Testis (tissue), 2 donors: ENCODE data around the gene MARCKS.

ENCODE experiments used
- POLR2A ChIP-seq: fragments of 450-650 bp; IDR thresholded peaks from one replicate; pipeline ENCODE4 v1.6.1; 2017; ENCODE audit warnings: antibody characterized with exemption, mild to moderate bottlenecking, moderate library complexity
- TF ChIP-seq, protein P1 (sequence below), 3 experiments: fragments of 450-650 bp in 2 of 3; fragments of 200-600 bp in 1 of 3; sonication (generic) in 1 of 3; IDR thresholded peaks; one replicate each; pipeline ENCODE4 v1.5.1; 2016 to 2019; ENCODE audit warnings: antibody characterized with exemption in 3 of 3, mild to moderate bottlenecking in 2 of 3, moderate library complexity in 1 of 3

DNA sequence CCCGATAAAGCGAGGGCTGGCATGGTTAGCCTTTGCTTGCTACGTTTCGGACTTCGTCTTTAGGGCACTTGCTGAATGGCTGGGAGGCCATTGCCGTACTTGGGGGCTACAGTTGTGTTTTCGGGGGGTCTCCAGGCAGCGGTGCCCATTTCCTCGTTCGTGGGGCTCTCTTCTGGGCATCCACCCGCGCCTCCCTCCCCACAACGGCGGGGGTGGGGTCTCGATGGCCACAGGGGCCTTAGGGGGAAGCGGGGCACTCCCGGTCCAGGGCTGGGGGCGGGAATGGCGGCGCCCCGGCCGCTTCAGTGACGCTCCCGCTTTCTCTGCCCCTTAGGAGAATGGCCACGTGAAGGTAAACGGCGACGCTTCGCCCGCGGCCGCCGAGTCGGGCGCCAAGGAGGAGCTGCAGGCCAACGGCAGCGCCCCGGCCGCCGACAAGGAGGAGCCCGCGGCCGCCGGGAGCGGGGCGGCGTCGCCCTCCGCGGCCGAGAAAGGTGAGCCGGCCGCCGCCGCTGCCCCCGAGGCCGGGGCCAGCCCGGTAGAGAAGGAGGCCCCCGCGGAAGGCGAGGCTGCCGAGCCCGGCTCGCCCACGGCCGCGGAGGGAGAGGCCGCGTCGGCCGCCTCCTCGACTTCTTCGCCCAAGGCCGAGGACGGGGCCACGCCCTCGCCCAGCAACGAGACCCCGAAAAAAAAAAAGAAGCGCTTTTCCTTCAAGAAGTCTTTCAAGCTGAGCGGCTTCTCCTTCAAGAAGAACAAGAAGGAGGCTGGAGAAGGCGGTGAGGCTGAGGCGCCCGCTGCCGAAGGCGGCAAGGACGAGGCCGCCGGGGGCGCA, 2.4 kb downstream of the MARCKS start:
- TF ChIP-seq, protein P1, sequence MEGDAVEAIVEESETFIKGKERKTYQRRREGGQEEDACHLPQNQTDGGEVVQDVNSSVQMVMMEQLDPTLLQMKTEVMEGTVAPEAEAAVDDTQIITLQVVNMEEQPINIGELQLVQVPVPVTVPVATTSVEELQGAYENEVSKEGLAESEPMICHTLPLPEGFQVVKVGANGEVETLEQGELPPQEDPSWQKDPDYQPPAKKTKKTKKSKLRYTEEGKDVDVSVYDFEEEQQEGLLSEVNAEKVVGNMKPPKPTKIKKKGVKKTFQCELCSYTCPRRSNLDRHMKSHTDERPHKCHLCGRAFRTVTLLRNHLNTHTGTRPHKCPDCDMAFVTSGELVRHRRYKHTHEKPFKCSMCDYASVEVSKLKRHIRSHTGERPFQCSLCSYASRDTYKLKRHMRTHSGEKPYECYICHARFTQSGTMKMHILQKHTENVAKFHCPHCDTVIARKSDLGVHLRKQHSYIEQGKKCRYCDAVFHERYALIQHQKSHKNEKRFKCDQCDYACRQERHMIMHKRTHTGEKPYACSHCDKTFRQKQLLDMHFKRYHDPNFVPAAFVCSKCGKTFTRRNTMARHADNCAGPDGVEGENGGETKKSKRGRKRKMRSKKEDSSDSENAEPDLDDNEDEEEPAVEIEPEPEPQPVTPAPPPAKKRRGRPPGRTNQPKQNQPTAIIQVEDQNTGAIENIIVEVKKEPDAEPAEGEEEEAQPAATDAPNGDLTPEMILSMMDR (IDR thresholded peaks at IDR 0.05): no peak
- TF ChIP-seq POLR2A: no peak
